Measurements from ENCODE around the gene SPATS1. TPM values are rescaled to one million over a fixed set of nuclear protein-coding genes. Genes with fewer than 3 reads are reported as not detected.

The SPATS1 gene
- total RNA-seq (2022; extraction: Qiagen RNA extraction; ENCODE audit: low read depth): not detected in 5 replicates

GRCh38 chr6:44342489-44342888 lies at the start of gene SPATS1:
TSS of gene SPATS1 (plus strand) at chr6:44342650. CDS start at chr6:44343096, 446 bp downstream.

GRCh38 chr6:44312901-44313788 lies 29.3 kb upstream of the SPATS1 start, which contains the start of gene AARS2:
TSS of gene AARS2 (minus strand) at chr6:44313347. CDS start at chr6:44313323, 24 bp downstream.

DNA sequence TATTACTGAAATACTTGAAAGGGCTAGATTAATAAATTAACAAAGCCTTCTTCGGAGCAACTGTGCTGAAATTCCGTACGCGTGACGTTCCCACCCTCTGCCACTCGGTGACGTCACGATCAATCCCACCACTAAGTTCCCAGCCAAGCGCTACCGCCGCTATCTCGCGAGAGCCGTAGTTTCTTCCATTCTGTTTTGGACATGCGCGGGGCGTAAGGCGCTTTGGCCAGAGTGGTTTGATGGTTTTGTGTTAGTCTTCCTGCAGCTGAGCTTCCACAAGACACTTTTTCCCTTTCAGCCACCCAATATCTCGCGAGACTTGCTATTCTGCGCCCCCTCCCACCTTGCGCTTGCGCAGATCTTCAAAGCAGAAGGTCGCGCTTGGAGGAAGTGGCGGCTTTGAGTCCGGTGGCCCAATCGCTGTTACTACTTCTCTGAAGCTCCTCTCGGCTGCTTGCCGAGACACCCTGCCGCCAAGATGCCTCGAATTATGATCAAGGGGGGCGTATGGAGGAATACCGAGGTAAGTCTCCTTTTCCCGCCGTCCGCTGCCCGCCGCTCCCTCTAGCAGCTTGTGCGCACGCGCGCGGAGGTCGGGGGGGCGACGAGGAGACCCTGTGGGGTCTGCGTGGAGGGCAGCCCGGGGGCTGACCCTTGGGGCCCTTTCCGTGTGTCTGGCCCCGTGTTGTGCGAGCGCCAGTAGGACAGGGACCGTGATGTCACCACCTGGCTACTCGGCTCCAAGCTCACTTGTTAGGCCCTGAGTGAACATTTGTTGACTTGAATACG lies 45.1 kb downstream of the SPATS1 start, which contains the start of gene CDC5L:
Gene CDC5L, plus strand, starts transcription at position 361 of the 789 bp plus-strand sequence. Its CDS starts 118 bp downstream, at position 479.

Other genes starting within 250 kb of the SPATS1 start
- gene MRPL14, start 215.2 kb upstream of the SPATS1 start, total RNA-seq (2022; extraction: Qiagen RNA extraction; ENCODE audit: low read depth): 58.9 to 79.1 TPM (median 65.8 TPM) in 5 replicates
- 12.9 to 16.4 TPM (median 15.4 TPM) in 5 replicates for gene TMEM63B, start 215.1 kb upstream of the SPATS1 start, total RNA-seq (2022; extraction: Qiagen RNA extraction; ENCODE audit: low read depth)
- 0.09 TPM in 1 of 5 replicates, not detected in the others for gene CAPN11, start 183.8 kb upstream of the SPATS1 start, total RNA-seq (2022; extraction: Qiagen RNA extraction; ENCODE audit: low read depth)
- gene MYMX, start 125.7 kb upstream of the SPATS1 start, total RNA-seq (2022; extraction: Qiagen RNA extraction; ENCODE audit: low read depth): not detected in 5 replicates
- gene SLC29A1, start 119.1 kb upstream of the SPATS1 start, total RNA-seq (2022; extraction: Qiagen RNA extraction; ENCODE audit: low read depth): 39.8 to 53.4 TPM (median 47.2 TPM) in 5 replicates
- gene HSP90AB1, start 95.5 kb upstream of the SPATS1 start, total RNA-seq (2022; extraction: Qiagen RNA extraction; ENCODE audit: low read depth): 1,114 to 1,282 TPM (median 1,178 TPM) in 5 replicates
- 52.4 to 67.0 TPM (median 66.4 TPM) in 5 replicates for gene SLC35B2, start 85.1 kb upstream of the SPATS1 start, total RNA-seq (2022; extraction: Qiagen RNA extraction; ENCODE audit: low read depth)
- gene NFKBIE, start 77.1 kb upstream of the SPATS1 start, total RNA-seq (2022; extraction: Qiagen RNA extraction; ENCODE audit: low read depth): 6.6 to 9.7 TPM (median 8.5 TPM) in 5 replicates
- 0.06 to 0.08 TPM (median 0.07 TPM) in 4 of 5 replicates, not detected in the other for gene TMEM151B, start 72.2 kb upstream of the SPATS1 start, total RNA-seq (2022; extraction: Qiagen RNA extraction; ENCODE audit: low read depth)
- 5.8 to 7.6 TPM (median 6.8 TPM) in 5 replicates for gene AARS2, start 29.3 kb upstream of the SPATS1 start, total RNA-seq (2022; extraction: Qiagen RNA extraction; ENCODE audit: low read depth)
- gene CDC5L, start 45.1 kb downstream of the SPATS1 start, total RNA-seq (2022; extraction: Qiagen RNA extraction; ENCODE audit: low read depth): 11.5 to 16.3 TPM (median 12.7 TPM) in 5 replicates